H9 (cell line): Measurements from ENCODE around the gene TMEM154. TPM values are rescaled to one million over a fixed set of nuclear protein-coding genes. Genes with fewer than 3 reads are reported as not detected.

Experiments used
- DNase-seq: peaks from one replicate; pipeline ENCODE4 v3.0.0-alpha.2; 2017
- H2AFZ ChIP-seq: one replicate; pipeline ENCODE4 v1.6.1; 2013; ENCODE audit warnings: mild to moderate bottlenecking, low read length, control low read depth, moderate library complexity
- H2AK5ac ChIP-seq: 2 replicates; pipeline ENCODE4 v1.6.1; 2013; ENCODE audit warnings: low read length, control low read depth, mixed read lengths; ENCODE audit not compliant: insufficient read length
- H2BK120ac ChIP-seq: one replicate; pipeline ENCODE4 v1.6.1; 2013; ENCODE audit warnings: low read depth, mild to moderate bottlenecking, low read length, control low read depth, inconsistent platforms; ENCODE audit not compliant: poor library complexity, severe bottlenecking
- H2BK12ac ChIP-seq: 2 replicates; pipeline ENCODE4 v1.6.1; 2013; ENCODE audit warnings: low read length, control low read depth, mixed read lengths, low read depth; ENCODE audit not compliant: insufficient read length
- H2BK15ac ChIP-seq: 2 replicates; pipeline ENCODE4 v1.6.1; 2013; ENCODE audit warnings: low read depth, low read length, control low read depth
- H2BK20ac ChIP-seq: one replicate; pipeline ENCODE4 v1.6.1; 2013; ENCODE audit warnings: low read depth, mild to moderate bottlenecking, low read length, control low read depth, inconsistent platforms; ENCODE audit not compliant: poor library complexity, severe bottlenecking
- H2BK5ac ChIP-seq: 2 replicates; pipeline ENCODE4 v1.6.1; 2013; ENCODE audit warnings: low read length, control low read depth, mixed read lengths; ENCODE audit not compliant: insufficient read length
- H3K14ac ChIP-seq: 2 replicates; pipeline ENCODE4 v1.6.1; 2013; ENCODE audit warnings: low read length, control low read depth; ENCODE audit not compliant: insufficient read depth
- H3K18ac ChIP-seq: 2 replicates; pipeline ENCODE4 v1.6.1; 2013; ENCODE audit warnings: low read depth, mild to moderate bottlenecking, mixed read lengths, low read length, control low read depth; ENCODE audit not compliant: insufficient read length
- H3K23ac ChIP-seq: 2 replicates; pipeline ENCODE4 v1.6.1; 2013; ENCODE audit warnings: low read length, control low read depth, mixed read lengths, low read depth; ENCODE audit not compliant: insufficient read length
- H3K23me2 ChIP-seq: 2 replicates; pipeline ENCODE4 v1.6.1; 2013; ENCODE audit warnings: low read depth, mild to moderate bottlenecking, mixed read lengths, low read length, control low read depth; ENCODE audit not compliant: insufficient read length, poor library complexity, severe bottlenecking
- H3K27ac ChIP-seq: 2 replicates; pipeline ENCODE4 v1.5.1; 2013; ENCODE audit warnings: low read length, control low read depth, mixed read lengths, low read depth; ENCODE audit not compliant: insufficient read length
- H3K27me3 ChIP-seq: 2 replicates; pipeline ENCODE4 v1.6.1; 2013; ENCODE audit warnings: low read length, control low read depth, inconsistent platforms; ENCODE audit not compliant: insufficient read depth
- H3K4ac ChIP-seq: 2 replicates; pipeline ENCODE4 v1.6.1; 2013; ENCODE audit warnings: low read depth, mild to moderate bottlenecking, control low read depth, inconsistent platforms, low read length, moderate library complexity
- H3K4me1 ChIP-seq: 2 replicates; pipeline ENCODE4 v1.6.1; 2013; ENCODE audit warnings: low read length, control low read depth, inconsistent platforms; ENCODE audit not compliant: insufficient read depth
- H3K4me2 ChIP-seq: 2 replicates; pipeline ENCODE4 v1.6.1; 2013; ENCODE audit warnings: low read length, control low read depth, mixed read lengths; ENCODE audit not compliant: insufficient read length, insufficient read depth
- H3K56ac ChIP-seq: 2 replicates; pipeline ENCODE4 v1.6.1; 2013; ENCODE audit warnings: low read depth, mild to moderate bottlenecking, mixed read lengths, low read length, control low read depth; ENCODE audit not compliant: insufficient read length
- H3K79me1 ChIP-seq: 2 replicates; pipeline ENCODE4 v1.6.1; 2013; ENCODE audit warnings: low read depth, mild to moderate bottlenecking, moderate library complexity, low read length, control low read depth, inconsistent platforms; ENCODE audit not compliant: insufficient read depth, poor library complexity, severe bottlenecking
- H3K79me2 ChIP-seq: 2 replicates; pipeline ENCODE4 v1.6.1; 2013; ENCODE audit warnings: low read length, control low read depth, inconsistent platforms; ENCODE audit not compliant: insufficient read depth
- H3K9ac ChIP-seq: 2 replicates; pipeline ENCODE4 v1.6.1; 2013; ENCODE audit warnings: low read length, control low read depth, mixed read lengths; ENCODE audit not compliant: insufficient read length; ENCODE audit errors: extremely low read depth
- H3K9me3 ChIP-seq: one replicate; pipeline ENCODE4 v1.6.1; 2013; ENCODE audit warnings: low read depth, low read length, inconsistent platforms; ENCODE audit not compliant: control insufficient read depth
- H3T11ph ChIP-seq: one replicate; pipeline ENCODE4 v1.6.1; 2013; ENCODE audit warnings: mild to moderate bottlenecking, low read length, control low read depth, inconsistent platforms
- H4K20me1 ChIP-seq: one replicate; pipeline ENCODE4 v1.6.1; 2013; ENCODE audit not compliant: control insufficient read depth, insufficient read length, insufficient read depth
- H4K5ac ChIP-seq: 2 replicates; pipeline ENCODE4 v1.6.1; 2013; ENCODE audit warnings: low read depth, mild to moderate bottlenecking, mixed read lengths, low read length, control low read depth; ENCODE audit not compliant: insufficient read length
- H4K8ac ChIP-seq: replicated peaks from 2 replicates; pipeline ENCODE4 v1.6.1; 2013; ENCODE audit warnings: low read length, control low read depth, mixed read lengths, low read depth; ENCODE audit not compliant: insufficient read length
- H4K91ac ChIP-seq: 2 replicates; pipeline ENCODE4 v1.6.1; 2013; ENCODE audit warnings: low read depth, mild to moderate bottlenecking, moderate library complexity, mixed read lengths, low read length, control low read depth; ENCODE audit not compliant: insufficient read length
- H3K27ac Mint-ChIP-seq, 3 experiments: 2 replicates in 2 of 3; 3 replicates in 1 of 3; pipeline ENCODE4 v1.8.0; 2020 to 2021; ENCODE audit warnings: mixed read lengths in 3 of 3, mild to moderate bottlenecking in 1 of 3, moderate library complexity in 1 of 3
- H3K27me3 Mint-ChIP-seq: 2 replicates; pipeline ENCODE4 v1.8.0; 2021; ENCODE audit warnings: low read depth, mild to moderate bottlenecking, moderate library complexity, mixed read lengths
- H3K36me3 Mint-ChIP-seq, 3 experiments: 2 replicates in 2 of 3; 3 replicates in 1 of 3; pipeline ENCODE4 v1.8.0; 2020 to 2021; ENCODE audit warnings: low read depth in 3 of 3, mixed read lengths in 3 of 3; ENCODE audit not compliant: insufficient read depth in 1 of 3
- H3K4me1 Mint-ChIP-seq, 2 experiments: 2 replicates each; pipeline ENCODE4 v1.8.0; 2020; ENCODE audit warnings: mixed read lengths in 2 of 2
- H3K4me3 Mint-ChIP-seq, 2 experiments: 2 replicates in 1 of 2; 3 replicates in 1 of 2; pipeline ENCODE4 v1.8.0; 2020 to 2021; ENCODE audit warnings: mild to moderate bottlenecking in 2 of 2, mixed read lengths in 2 of 2, moderate library complexity in 1 of 2
- H3K9me3 Mint-ChIP-seq, 2 experiments: 2 replicates in 1 of 2; 3 replicates in 1 of 2; pipeline ENCODE4 v1.8.0; 2020; ENCODE audit warnings: mild to moderate bottlenecking in 2 of 2, mixed read lengths in 2 of 2, moderate library complexity in 1 of 2
- CTCF ChIP-seq: fragments of 200-600 bp; sonication (generic); conservative IDR thresholded peaks from 3 replicates; pipeline ENCODE4 v1.8.0; 2021; ENCODE audit warnings: antibody characterized with exemption, mild to moderate bottlenecking
- WGBS: extraction: QIAGEN DNeasy Blood & Tissue Kit; methylation state at CpG from one replicate; pipeline ENCODE4 v1.1.7; 2013; ENCODE audit warnings: missing lambda C conversion rate, low lambda C conversion rate, mixed read lengths; ENCODE audit not compliant: insufficient read length; ENCODE audit errors: extremely low coverage; 5-methylcytosine and 5-hydroxymethylcytosine counted together
- total RNA-seq: library from RNA; stranded (reverse); gene quantifications from 2 replicates; pipeline ENCODE4 v1.2.1, GENCODE V29; 2021

Gene TMEM154
- total RNA-seq, 1 experiment from 2014 or later = 1.7 TPM

DNA sequence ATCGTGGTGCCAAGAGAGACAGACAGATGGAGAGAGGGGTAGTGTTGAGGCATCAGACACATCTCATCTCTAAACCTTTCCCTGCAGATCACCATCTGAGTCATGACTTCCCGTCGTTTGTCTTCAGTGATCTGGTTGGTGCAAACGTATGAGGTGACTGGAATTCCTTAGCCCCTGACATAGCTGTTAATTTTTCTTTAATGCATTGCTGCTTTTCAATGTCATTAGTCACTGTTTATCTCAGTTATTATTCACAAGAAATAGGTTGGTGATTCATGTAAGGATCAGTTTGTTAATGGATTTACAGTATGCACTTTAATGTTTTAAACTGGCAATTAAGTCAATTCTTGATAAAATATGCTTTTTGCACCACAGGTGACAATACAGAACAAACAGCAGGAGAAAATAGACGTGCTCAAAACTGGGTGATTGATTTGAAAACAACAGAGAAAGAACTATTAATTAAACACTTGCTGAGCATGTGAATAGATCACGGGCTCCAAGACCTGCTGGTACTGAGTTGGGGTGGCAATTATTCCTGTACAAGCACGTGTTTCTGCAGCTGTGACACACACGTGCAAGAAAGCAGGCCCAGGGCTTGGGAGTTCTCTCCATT is 1.3 kb upstream of the TMEM154 start:
- H3K27me3 ChIP-seq = no peaks in the 10 kb centered on the region
- no peak for TF ChIP-seq CTCF
- no peaks in the 10 kb centered on the region for H3K9me3 ChIP-seq
- no peaks in the 10 kb centered on the region for H4K20me1 ChIP-seq
- H3K4me1 ChIP-seq = peaks cover 4% of the 10 kb centered on the region; the same call in 1 of the 2 replicates
- H4K8ac ChIP-seq = no peak overlapping the region
- no peaks in the 10 kb centered on the region for H3K79me2 ChIP-seq
- no peak overlapping the region for H3K9ac ChIP-seq
- H3K23ac ChIP-seq = no peak overlapping the region
- no peak overlapping the region for H3K4ac ChIP-seq
- H3K9me3 Mint-ChIP-seq = no peaks in the 10 kb centered on the region
- no peak overlapping the region for H2BK12ac ChIP-seq
- peaks cover 6% of the 10 kb centered on the region for H3K23me2 ChIP-seq
- H3T11ph ChIP-seq = no peak overlapping the region
- H2AFZ ChIP-seq = no peak overlapping the region
- no peak overlapping the region for H3K4me2 ChIP-seq
- H3K4me3 Mint-ChIP-seq = no peak overlapping the region
- no peak overlapping the region for H3K27ac Mint-ChIP-seq
- H3K4me1 Mint-ChIP-seq = peaks cover 32 to 36% of the 10 kb centered on the region in 2 experiments
- H2BK20ac ChIP-seq = no peak overlapping the region
- no peak overlapping the region for H3K14ac ChIP-seq
- no peak overlapping the region for H3K18ac ChIP-seq
- H2BK120ac ChIP-seq = no peak overlapping the region
- no peak for DNase-seq
- H4K91ac ChIP-seq = no peak overlapping the region
- H4K5ac ChIP-seq = no peak overlapping the region
- H3K56ac ChIP-seq = no peak overlapping the region
- no peak overlapping the region for H2AK5ac ChIP-seq
- no peaks in the 10 kb centered on the region for H3K36me3 Mint-ChIP-seq
- no peak overlapping the region for H2BK15ac ChIP-seq
- no peak overlapping the region for H3K27ac ChIP-seq
- WGBS = no CpG with 5 or more reads among the region's 8 CpGs
- peaks cover 27% of the 10 kb centered on the region for H3K27me3 Mint-ChIP-seq
- no peaks in the 10 kb centered on the region for H3K79me1 ChIP-seq
- no peak overlapping the region for H2BK5ac ChIP-seq
